Omental fat pad (tissue), 4 donors: Measurements from ENCODE around the gene GORASP1. TPM values are rescaled to one million over a fixed set of nuclear protein-coding genes. Genes with fewer than 3 reads are reported as not detected.
A peak's percentile ranks its signal among the peaks of the same experiment; 100 is the strongest.

ENCODE experiments used
- ATAC-seq: fragments of 150-250 bp; one replicate; pipeline ENCODE4 v1.9.1; 2016; ENCODE audit warnings: mild to moderate bottlenecking, moderate library complexity; ENCODE audit not compliant: low FRiP score
- DNase-seq: peaks from one replicate; pipeline ENCODE4 v3.0.0-alpha.2; 2019; ENCODE audit warnings: low spot score
- total RNA-seq, 4 donors: library from RNA; depleted of rRNA; stranded (reverse); fragments of >200 nt; gene quantifications; one replicate each; pipeline ENCODE4 v1.1.0, GENCODE V29; 2016
- TF ChIP-seq, protein P1 (sequence below), 3 donors: fragments of 450-650 bp; IDR thresholded peaks; one replicate each; pipeline ENCODE4 v1.5.1; 2016 to 2017; ENCODE audit warnings: antibody characterized with exemption in 3 of 3, mild to moderate bottlenecking in 3 of 3, moderate library complexity in 2 of 3

Gene GORASP1
- total RNA-seq, 4 donors from 2014 or later: 38.7 to 56.4 (median 51.0) TPM

GRCh38 chr3:39144748-39145380, 37.4 kb upstream of the GORASP1 start:
- DNase-seq (no peak), ATAC-seq (no peak)
- TF ChIP-seq, protein P1, sequence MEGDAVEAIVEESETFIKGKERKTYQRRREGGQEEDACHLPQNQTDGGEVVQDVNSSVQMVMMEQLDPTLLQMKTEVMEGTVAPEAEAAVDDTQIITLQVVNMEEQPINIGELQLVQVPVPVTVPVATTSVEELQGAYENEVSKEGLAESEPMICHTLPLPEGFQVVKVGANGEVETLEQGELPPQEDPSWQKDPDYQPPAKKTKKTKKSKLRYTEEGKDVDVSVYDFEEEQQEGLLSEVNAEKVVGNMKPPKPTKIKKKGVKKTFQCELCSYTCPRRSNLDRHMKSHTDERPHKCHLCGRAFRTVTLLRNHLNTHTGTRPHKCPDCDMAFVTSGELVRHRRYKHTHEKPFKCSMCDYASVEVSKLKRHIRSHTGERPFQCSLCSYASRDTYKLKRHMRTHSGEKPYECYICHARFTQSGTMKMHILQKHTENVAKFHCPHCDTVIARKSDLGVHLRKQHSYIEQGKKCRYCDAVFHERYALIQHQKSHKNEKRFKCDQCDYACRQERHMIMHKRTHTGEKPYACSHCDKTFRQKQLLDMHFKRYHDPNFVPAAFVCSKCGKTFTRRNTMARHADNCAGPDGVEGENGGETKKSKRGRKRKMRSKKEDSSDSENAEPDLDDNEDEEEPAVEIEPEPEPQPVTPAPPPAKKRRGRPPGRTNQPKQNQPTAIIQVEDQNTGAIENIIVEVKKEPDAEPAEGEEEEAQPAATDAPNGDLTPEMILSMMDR (IDR thresholded peaks at IDR 0.05): no peak

DNA sequence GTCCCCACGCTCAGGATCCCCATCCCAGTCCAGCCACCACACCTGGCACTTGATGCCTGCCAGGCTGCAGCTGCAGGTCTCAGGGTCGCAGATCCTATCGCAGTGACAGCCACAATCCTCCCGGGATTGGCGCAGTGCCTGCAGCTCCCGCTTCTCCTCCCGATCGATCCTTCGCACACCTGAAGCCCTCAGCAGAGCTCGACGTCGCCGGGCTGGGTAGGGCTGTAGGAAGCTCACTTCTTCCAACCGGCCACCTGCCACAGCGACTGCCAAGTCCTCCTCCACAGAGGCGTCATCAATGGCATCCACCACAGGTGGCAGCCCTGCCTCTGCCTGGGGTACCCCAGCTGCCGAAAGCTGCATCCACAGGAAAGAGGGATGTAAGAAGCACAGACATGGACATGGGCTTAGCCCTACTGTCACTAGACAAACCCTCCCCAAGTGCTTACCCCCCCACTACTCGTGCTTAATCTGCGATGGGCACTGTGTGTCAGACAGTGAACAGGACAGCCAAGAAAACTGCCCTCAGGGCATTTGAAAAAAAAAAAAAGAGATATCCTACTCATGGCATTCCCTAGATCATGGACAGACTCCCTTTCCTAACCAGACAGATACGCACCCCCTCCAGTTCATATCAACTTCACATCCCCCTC, 36.8 kb upstream of the GORASP1 start:
- TF ChIP-seq, protein P1 (IDR thresholded peaks at IDR 0.05): no peak
- DNase-seq (no peak), ATAC-seq (no peak)

DNA sequence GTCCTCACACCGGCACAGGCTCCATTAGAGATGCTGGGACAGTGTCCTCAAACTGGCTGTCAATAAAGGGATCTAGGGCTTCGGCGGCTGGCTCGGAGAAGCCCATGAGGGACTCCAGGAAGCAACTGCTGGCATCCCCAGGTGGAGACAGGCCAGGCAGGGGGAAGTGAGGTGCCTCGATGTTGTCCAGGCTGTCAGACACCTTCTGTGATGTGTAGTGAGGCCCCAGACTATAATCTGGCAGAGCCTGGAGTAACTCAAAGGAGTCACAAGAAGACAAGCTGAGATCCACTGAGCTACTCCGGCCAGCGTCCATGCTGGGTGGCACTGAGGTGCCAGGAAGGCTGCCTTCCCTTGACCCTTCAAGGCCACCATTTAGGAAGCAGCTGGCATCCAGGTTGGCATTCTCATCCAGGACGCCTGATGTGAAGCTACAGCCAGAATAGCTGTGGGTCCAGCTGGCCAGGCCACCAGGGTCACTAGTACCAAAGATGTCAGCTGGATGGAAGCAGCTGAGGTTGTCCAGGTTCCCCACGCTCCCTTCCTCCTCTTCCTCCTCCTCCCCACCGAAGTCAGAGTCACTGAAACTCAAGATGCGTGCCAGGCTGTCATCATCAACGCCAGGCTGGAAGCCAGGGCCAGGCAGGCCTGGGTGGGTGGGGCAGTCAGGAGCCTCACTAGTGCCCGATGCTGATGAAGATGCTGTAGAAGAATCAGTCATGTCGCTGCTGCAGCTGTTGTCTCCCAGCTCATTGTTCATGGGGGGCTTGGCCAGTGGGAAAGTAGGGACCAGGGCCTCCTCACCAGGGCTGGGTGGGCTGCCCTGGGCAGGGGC, 35.8 kb upstream of the GORASP1 start:
- ATAC-seq (no peak), DNase-seq (no peak)
- TF ChIP-seq, protein P1 (IDR thresholded peaks at IDR 0.05): no peak

DNA sequence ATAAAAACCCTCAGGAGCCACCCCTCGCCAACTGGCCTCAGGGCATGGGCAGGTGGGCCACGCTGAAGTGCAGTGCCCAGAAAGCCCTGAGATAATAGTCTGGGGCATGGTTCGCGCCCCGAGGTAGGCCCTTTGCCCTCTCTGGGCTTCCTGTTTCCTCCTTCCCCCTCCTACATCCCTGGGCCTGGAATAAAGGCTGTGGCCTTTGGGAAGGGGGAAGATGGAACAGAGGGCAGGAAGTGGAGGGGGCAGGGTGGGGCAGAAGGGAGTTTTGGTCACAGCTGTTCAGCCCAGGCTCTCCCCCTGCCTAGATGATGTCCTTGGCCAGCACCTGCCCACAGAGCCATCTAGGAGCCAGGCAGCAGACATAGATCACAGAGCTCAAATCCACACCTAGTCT, 34.6 kb upstream of the GORASP1 start:
- DNase-seq (no peak), ATAC-seq (no peak)
- TF ChIP-seq, protein P1 (IDR thresholded peaks at IDR 0.05): no peak

- TF ChIP-seq, protein P1 (IDR thresholded peaks at IDR 0.05): no peak
- peak; percentile 49 for ATAC-seq
- no peak for DNase-seq
Observed at GRCh38 chr3:39141171-39141995, 34.0 kb upstream of the GORASP1 start.

DNA sequence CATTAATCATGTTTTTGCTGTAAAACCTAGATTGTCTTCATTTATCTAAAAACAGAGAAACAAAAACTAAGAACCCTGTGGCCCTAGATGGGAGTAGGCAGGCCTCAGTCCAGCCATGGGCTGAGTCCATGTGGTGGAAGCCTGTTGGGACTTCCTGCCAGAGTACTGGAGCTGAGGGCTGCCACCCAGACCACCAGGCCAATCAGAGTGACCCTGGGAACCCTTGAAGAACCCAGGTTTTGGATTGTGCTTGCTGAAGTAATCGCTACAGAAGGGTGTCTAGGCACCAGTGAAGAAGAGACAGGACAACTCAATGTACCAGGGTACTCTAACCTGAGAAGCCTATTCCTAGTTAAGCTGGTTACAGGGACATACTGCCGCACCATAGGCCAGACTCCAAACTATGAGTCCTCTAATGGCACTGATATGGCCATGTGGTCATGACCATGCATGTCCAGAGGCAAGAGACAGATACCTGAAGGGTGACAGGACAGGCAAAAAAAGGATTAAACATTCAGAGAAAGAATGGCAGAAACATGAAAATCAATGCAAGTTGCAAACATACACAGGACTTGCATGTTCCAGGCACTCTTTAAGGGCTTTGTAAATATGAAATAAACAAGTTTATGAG, 33.0 kb upstream of the GORASP1 start:
- ATAC-seq (no peak), DNase-seq (no peak)
- TF ChIP-seq, protein P1 (IDR thresholded peaks at IDR 0.05): no peak
